NCI-H2196 treated with DMSO at 0.1 percent for 48 hours (cell line): ENCODE measurements around the gene DICER1.
A peak's percentile ranks its signal among the peaks of the same experiment; 100 is the strongest.
"Not testable (repeated sequence)": the region's sequence is repeated elsewhere in the genome, so short reads cannot be mapped to it uniquely, and the experiment has no call there.

Source experiments
- DNase-seq: peaks from one replicate; lab custom pipeline; 2025; ENCODE audit not compliant: unreplicated experiment; lab: John Stamatoyannopoulos, UW

The DICER1 gene, protein sequence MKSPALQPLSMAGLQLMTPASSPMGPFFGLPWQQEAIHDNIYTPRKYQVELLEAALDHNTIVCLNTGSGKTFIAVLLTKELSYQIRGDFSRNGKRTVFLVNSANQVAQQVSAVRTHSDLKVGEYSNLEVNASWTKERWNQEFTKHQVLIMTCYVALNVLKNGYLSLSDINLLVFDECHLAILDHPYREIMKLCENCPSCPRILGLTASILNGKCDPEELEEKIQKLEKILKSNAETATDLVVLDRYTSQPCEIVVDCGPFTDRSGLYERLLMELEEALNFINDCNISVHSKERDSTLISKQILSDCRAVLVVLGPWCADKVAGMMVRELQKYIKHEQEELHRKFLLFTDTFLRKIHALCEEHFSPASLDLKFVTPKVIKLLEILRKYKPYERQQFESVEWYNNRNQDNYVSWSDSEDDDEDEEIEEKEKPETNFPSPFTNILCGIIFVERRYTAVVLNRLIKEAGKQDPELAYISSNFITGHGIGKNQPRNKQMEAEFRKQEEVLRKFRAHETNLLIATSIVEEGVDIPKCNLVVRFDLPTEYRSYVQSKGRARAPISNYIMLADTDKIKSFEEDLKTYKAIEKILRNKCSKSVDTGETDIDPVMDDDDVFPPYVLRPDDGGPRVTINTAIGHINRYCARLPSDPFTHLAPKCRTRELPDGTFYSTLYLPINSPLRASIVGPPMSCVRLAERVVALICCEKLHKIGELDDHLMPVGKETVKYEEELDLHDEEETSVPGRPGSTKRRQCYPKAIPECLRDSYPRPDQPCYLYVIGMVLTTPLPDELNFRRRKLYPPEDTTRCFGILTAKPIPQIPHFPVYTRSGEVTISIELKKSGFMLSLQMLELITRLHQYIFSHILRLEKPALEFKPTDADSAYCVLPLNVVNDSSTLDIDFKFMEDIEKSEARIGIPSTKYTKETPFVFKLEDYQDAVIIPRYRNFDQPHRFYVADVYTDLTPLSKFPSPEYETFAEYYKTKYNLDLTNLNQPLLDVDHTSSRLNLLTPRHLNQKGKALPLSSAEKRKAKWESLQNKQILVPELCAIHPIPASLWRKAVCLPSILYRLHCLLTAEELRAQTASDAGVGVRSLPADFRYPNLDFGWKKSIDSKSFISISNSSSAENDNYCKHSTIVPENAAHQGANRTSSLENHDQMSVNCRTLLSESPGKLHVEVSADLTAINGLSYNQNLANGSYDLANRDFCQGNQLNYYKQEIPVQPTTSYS (N-terminal part only)

DNA sequence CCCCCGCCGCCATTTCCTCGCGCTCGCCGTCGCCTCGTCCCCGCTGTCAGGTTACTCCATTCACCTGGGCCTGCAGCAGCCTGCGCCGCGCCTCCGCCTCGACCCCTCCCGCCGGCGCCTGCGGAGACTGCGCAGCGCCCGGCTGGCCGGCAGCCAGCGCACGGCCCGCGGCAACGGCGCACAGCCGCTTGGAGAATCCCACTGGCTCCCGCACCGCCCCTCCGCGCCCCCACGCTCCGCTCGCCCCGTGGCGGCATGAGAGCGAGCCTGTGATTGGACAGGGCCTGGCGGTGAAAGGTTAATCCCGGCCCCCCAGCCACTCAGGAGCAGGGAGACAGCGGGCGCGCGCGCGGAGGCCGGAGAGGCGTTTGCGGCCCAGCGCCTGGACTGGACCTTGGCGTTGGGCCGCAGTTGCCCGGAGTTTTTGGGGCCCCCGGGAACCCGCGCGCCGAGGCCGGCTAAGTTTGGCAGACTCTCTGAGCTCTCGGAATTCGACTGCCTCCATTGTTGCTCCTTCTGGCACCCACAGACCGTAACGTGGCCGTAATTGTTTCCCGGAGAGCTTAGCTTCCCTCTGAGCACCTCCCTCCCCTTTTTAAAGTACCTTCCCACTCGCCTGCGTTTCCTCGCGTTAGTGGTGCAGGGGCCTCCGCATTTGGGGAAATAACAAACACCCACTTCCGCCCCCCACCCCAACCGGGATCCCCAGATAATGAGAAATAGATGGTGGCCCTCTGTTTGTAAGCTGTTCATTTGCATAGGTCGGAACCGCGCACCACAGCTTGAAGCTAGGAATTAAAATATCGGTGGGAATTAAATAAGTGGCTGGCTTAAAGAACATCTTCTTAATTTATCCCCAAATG lies at the start of gene DICER1:
DICER1 (minus strand) TSS at position 203 of the 863 bp plus-strand sequence. CDS start 24,071 bp downstream, outside the sequence.
- peak; percentile 38 for DNase-seq

DNA sequence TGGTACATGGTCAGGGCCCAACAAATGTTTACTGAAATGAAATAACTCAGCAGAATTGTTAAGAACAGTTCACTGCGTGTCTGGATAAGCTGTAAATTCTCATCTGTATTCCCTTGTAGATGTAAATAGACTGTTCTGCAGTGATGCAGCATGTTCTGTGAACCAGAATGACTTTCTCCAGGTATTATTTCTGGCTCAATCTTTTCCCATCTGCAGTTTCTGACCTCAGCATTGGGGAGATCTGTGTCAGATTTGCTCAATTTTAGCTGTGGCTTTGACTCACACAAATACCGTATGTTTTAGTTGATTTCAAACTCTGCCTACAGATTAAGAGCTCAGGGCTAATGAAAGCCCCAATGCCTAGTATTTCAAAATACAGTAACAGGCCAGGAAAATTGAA lies 49.2 kb upstream of the DICER1 start:
- no peak for DNase-seq

- DNase-seq: no peak
These were observed 47.4 kb upstream of the DICER1 start for GRCh38 chr14:95204705-95205104.

DNA sequence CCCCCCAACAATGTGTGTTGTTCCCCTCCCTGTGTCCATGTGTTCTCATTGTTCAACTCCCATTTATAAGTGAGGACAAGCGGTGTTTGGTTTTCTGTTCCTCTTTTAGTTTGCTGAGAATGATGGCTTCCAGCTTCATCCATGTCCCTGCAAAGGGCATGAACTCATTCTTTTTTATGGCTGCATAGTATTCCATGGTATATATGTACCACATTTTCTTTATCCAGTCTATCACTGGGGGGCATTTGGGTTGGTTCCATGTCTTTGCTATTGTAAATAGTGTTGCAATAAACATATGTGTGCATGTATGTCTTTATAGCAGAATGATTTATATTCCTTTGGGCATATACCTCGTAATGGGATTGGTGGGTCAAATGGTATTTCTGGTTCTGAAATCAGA lies 44.4 kb upstream of the DICER1 start:
- DNase-seq: not testable (repeated sequence)

DNA sequence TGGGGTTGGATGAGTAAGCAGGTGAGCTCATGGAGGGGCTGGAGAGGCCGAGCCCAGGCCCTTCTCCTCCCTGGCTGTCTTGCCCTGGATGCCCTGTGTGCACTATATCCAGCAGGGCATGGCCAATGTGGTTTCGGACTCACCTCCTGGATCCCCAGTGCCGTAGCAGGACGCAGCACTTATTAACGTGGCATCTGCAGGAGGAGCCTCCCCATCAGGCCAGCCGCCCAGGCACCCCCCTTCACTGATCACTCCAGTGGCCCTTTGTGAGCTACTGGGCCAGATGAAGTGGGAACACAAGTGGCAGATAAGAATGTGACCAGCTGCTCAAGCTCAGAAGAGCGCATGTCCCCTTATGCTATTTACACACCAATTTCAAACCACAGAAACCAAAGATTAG lies 43.1 kb upstream of the DICER1 start:
- DNase-seq: no peak

- no peak for DNase-seq
These were observed 42.1 kb upstream of the DICER1 start for GRCh38 chr14:95199298-95199983.

- no peak for DNase-seq
These were observed 41.0 kb upstream of the DICER1 start for GRCh38 chr14:95198320-95198719.

- no peak for DNase-seq
These were observed 40.2 kb upstream of the DICER1 start for GRCh38 chr14:95197551-95197950.

- DNase-seq: no peak
These were observed 39.7 kb upstream of the DICER1 start for GRCh38 chr14:95196826-95197545.

- DNase-seq: no peak
These were observed 38.9 kb upstream of the DICER1 start for GRCh38 chr14:95196268-95196667.

GRCh38 chr14:95195031-95195430 lies 37.7 kb upstream of the DICER1 start:
- no peak for DNase-seq

- no peak for DNase-seq
These were observed 35.8 kb upstream of the DICER1 start for GRCh38 chr14:95193081-95193480.

DNA sequence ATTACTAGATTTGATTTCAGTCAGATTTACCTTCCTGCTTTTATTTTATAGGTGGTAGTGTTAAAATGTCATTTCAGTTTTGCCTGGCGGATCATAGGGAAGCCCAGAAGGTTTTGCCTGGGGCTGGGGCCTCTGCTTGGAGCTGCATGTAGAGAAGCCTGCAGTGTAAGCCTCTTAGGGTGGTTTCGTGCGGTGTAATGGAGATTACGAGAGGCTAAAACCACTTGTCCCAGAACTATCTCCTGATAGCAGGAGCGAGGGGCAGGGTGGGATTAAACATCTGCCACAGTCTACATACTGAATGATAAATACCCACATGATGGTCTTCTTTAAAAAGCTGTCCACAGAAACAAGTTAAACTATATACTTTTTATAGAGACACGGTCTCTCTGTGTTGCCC lies 35.0 kb upstream of the DICER1 start:
- DNase-seq: no peak

DNA sequence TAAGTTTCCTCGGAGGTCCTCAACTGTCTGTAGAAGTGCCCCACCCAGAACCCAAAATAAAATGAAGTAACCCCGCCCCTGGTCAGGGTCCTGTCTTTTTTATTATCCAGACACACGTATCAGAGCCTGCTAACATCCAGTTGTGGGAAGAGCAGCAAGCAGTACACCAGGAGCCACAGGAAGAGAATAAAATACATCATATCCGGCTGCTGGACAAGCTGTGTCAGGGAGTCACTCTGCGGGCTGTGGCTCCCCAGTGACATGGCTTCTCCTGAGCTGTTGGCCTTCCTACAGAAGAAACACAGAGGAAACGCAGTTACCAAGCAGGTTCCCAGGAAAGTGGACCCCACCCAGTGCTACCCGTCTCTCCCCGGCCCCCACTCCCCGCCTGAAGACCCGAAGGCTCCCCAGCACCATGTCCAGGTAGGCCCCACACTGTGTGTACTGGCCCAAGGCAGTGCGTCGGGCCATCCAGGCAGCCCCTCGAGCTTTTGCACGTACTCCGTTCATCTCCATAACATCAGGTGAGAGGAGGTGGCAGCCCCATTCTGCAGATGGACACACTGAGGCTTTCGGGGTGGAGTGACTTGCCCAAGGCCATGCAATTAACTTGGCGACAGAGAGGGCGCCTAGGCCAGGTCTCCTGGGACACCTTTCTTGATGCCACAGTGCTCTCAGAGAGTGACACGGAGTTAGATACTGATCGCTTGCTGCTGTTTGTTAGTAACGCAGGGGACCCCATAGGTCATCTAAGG lies 34.3 kb upstream of the DICER1 start:
- DNase-seq: no peak

DNA sequence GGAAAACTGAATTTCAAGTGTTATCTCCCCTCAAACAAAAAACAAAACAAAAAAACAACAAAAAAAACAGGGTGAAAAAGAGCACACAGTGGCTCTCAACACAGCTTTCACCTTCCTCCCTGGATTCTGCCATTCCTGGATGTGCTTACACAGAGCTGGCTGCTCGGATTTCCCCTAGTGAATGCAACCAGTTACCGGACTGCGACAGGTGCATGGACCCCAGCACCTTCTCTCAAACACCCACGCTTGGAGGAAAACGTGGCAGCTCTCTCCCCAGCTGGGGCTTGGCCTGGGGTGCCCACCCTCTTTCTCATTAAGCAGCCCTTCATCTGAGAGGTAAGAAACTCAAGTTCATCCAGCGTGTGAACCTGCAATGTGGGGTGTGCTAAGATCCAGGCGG lies 33.5 kb upstream of the DICER1 start:
- DNase-seq: no peak

DNA sequence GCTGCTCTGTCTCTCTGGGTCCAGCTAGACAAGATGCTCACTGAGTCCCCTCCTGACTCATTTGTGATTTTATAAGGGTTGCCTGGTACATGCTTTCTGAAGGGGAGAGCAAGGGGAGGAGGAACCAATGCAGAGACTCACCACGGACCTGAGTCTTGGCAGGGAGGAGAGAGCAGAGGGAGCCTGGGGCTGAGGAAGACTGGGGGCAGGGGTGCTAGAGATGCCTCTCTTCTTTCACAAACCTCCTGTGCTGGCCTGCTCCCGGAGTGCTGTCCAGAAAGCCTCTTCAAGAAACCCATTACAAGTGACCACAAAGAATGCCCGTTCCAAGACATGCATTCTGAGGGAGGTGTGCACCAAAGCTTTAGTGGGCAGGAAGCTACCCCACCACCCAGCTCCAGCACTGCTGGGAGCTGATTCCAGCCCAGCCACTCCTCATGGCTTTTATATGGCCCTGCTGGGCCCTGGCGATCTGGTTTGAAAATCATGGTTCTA lies 33.1 kb upstream of the DICER1 start:
- no peak for DNase-seq

DNA sequence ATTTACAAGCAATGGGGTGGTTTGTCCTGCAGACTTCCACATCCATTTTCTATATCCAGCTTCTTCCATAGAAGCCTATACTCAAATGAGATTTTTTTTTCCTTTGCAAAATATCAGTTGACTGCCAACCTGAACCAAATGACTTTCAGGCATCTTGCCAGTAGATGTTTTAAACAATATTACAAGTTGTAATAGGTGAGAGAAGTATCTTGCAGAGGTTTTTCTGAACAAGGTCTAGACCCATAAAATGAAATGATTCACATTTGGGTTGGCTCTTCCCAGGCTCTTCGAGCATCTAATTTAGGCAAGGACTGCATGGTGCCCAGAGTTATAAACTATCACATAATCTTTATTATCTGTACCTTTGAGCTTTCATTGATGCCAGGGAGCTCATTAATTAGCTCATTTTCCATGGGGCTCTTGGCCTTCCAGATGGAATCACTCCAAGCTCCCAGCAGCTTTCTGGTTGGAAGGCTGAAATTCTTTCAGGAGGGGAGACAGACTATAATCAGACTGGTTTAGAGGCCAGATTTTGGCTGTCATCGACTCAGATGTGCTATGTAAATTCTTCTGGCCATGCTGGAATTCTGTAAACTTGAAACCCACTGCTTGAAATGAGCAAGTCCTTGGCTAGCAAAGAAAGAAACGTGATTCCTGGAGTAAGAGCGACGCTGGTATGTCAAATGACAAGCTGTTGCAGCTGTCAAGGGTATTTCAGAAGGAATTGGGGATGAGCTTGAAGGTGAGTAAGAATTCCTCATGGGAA lies 32.2 kb upstream of the DICER1 start:
- DNase-seq: no peak

GRCh38 chr14:95188380-95188779 lies 31.1 kb upstream of the DICER1 start:
- DNase-seq: no peak
